Stomach (tissue), 4 donors: Measurements from ENCODE around the gene EGFLAM.

Experiments
- CTCF ChIP-seq, 7 experiments: fragments of 450-650 bp in 4 of 7; fragments of 200-600 bp in 3 of 7; sonication (generic) in 3 of 7; IDR thresholded peaks; one replicate each; pipeline ENCODE4 v1.5.1; 2016 to 2019; ENCODE audit warnings: antibody characterized with exemption in 7 of 7, control low read depth in 2 of 7, mild to moderate bottlenecking in 1 of 7
- EP300 ChIP-seq: sonication (generic); formaldehyde crosslinking; IDR thresholded peaks from one replicate; pipeline ENCODE4 v1.6.1; 2017; ENCODE audit warnings: antibody characterized with exemption
- POLR2A ChIP-seq, 4 donors: fragments of 450-650 bp; IDR thresholded peaks; one replicate each; pipeline ENCODE4 v1.6.1; 2016; ENCODE audit warnings: antibody characterized with exemption in 4 of 4, control low read depth in 2 of 4, mild to moderate bottlenecking in 1 of 4, moderate library complexity in 1 of 4

- TF ChIP-seq CTCF (IDR thresholded peaks at IDR 0.05) (no peak), POLR2A (IDR thresholded peaks at IDR 0.05) (no peak), EP300 (no peak)
These were observed 164.3 kb downstream of the EGFLAM start for GRCh38 chr5:38422622-38423021.
